RWPE1 (cell line): ENCODE measurements around the gene H3-3A.

ENCODE experiments used
- CTCF ChIA-PET: fragments of 350-600 bp; sonication (Branson Sonifier 250); formaldehyde crosslinking; extraction: SDS; loops from one replicate; lab custom pipeline; 2021; lab: Yijun Ruan, JAX
- POLR2A ChIA-PET: fragments of 400-600 bp; formaldehyde crosslinking; extraction: SDS; loops from one replicate; lab custom pipeline; 2020; ENCODE audit warnings: antibody characterized with exemption; ENCODE audit not compliant: low non-redundant PET; lab: Yijun Ruan, JAX
- DNase-seq: peaks from one replicate; pipeline ENCODE4 v3.0.0; 2012; ENCODE audit warnings: low spot score
- H3K27ac ChIP-seq: fragments of 450-650 bp; 2 replicates; pipeline ENCODE4 v1.5.1; 2017
- TF ChIP-seq, protein P1 (sequence below): fragments of 450-650 bp; conservative IDR thresholded peaks from 2 replicates; pipeline ENCODE4 v1.5.1; 2017; ENCODE audit warnings: low read depth, mild to moderate bottlenecking

H3-3A gene

DNA sequence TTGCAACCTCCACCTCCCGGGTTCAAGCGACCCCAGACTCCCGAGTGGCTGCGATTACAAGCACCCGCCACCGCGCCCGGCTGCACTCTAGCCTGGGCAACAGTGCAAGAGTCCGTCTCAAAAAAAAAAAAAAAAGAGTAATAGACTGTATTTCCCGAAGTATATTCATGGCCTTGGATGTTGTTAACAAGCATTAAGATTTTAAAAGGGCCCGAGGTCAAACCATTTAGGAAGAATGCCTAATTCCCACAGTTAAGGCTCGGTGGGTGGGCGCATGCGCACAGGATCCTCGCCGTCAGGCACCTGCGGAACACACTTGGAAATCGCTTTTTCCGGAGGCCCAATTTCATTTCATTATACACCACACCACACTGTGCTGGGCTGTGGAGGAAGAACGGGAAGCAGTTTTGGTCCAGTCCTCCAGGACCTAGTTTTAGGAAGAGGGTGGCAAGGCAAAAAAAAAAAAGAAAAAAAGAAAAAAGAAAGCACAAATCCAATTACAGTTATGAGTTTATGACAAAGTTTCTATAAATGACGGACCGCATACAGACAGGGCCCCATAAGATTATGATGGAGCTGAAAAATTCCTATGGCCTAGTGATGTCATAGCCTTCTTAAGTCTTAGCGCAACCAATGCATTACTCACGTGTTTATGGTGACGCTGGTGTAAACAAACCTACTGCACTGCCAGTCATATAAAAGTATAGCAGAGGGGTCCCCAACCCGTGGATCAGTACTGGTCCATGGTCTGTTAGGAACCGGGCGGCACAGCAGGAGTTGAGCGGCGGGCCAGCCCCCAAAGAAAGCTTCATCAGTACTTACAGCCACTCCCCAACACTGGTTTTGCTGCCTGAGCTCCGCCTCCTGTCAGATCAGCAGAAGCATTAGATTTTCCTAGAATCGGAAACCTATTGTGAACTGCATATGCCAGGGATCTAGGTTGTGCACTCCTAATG, 38.2 kb downstream of the H3-3A start:
- POLR2A ChIA-PET = no interaction called here
- CTCF ChIA-PET = interaction anchor here (1.4 to 2.6 kb wide), 3 partner anchors 11 to 96 kb away, joined by 3 to 11 read pairs (median 3); no protein-coding TSS in a partner anchor

DNA sequence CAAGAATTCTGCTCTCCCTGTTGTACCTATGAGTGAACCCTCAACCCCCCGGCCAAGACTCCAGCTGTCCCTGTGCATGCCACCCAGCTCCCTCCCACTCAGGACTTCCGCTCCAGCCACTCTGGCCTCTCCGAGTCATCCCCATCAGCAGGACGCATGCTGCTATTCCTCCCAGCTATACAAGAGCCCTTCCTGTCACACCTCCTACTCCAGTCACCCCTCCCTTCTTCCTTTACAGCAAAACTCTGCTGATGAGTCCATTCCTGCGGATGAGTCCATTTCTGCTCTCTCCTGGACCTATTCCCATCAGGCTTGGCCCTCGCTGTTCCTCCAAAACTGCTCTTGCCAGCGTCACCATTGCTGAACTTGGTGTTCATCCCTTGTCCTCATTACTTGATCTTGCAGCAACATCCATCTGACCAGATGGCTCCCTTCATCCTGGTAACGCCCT, 42.2 kb downstream of the H3-3A start:
- TF ChIP-seq, protein P1, sequence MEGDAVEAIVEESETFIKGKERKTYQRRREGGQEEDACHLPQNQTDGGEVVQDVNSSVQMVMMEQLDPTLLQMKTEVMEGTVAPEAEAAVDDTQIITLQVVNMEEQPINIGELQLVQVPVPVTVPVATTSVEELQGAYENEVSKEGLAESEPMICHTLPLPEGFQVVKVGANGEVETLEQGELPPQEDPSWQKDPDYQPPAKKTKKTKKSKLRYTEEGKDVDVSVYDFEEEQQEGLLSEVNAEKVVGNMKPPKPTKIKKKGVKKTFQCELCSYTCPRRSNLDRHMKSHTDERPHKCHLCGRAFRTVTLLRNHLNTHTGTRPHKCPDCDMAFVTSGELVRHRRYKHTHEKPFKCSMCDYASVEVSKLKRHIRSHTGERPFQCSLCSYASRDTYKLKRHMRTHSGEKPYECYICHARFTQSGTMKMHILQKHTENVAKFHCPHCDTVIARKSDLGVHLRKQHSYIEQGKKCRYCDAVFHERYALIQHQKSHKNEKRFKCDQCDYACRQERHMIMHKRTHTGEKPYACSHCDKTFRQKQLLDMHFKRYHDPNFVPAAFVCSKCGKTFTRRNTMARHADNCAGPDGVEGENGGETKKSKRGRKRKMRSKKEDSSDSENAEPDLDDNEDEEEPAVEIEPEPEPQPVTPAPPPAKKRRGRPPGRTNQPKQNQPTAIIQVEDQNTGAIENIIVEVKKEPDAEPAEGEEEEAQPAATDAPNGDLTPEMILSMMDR = no peak
- CTCF ChIA-PET = interaction anchor here (0.8 kb wide), 1 partner anchor 9 kb away, joined by 4 read pairs; no protein-coding TSS in a partner anchor
- no peak overlapping the region for H3K27ac ChIP-seq
- DNase-seq = no peak
- POLR2A ChIA-PET = no interaction called here

More for the DNA sequence above, 38.2 kb downstream of the H3-3A start:
- no peak for DNase-seq
- TF ChIP-seq, protein P1 = no peak
- no peak overlapping the region for H3K27ac ChIP-seq

DNA sequence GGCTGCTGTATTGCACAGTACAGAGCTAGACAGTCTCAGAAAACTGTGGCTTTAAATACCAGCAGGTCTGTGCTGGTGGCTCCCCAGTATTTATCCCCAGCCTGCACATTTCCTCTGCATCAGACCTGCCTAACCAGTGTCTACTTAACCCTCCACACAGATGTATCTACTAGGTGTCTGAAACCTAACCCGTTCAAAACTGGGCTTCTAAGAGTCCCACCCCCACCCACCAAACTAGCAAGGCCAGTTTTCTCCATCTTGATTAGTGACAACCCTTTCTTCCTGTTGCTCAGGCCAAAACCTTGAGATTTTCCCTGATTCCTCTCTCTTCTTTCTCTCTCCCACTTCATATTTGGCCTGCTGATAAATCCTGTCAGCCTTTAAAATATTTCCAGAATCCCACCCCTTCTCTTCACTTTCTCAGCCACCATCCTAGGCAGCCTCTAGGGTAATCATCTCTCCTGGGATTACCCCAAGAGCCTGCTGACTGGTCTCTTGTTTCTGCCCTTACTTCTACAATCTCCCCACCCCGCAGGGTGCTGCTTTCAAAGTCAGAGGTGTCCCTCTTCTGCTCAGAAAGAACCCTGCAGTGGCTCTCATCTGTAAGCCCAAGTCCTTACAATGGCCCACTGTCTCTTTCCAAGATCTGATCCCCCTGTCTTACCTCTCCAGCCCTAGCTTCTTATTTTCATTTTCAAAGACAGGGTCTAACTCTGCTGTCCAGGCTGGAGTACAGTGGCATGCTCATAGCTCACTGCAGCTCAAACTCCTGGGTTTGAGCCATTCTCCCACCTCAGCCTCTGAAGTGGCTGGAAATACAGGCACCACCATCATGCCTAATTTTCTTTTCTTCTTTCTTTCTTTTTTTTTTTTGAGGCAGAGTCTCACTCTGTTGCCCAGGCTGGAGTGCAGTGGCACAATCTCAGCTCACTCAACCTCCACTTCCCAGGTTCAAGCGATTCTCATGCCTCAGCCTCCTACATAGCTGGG, 45.2 kb downstream of the H3-3A start:
- no peak overlapping the region for H3K27ac ChIP-seq
- DNase-seq = no peak
- TF ChIP-seq, protein P1 = no peak
- ChIA-PET POLR2A (interaction anchor here (0.7 kb wide), 1 partner anchor 20 kb away, joined by 4 read pairs; no protein-coding TSS in a partner anchor), CTCF (interaction anchor here (0.5 to 3.7 kb wide), 7 partner anchors 13 to 788 kb away, joined by 3 to 29 read pairs (median 4); no protein-coding TSS in a partner anchor)

DNA sequence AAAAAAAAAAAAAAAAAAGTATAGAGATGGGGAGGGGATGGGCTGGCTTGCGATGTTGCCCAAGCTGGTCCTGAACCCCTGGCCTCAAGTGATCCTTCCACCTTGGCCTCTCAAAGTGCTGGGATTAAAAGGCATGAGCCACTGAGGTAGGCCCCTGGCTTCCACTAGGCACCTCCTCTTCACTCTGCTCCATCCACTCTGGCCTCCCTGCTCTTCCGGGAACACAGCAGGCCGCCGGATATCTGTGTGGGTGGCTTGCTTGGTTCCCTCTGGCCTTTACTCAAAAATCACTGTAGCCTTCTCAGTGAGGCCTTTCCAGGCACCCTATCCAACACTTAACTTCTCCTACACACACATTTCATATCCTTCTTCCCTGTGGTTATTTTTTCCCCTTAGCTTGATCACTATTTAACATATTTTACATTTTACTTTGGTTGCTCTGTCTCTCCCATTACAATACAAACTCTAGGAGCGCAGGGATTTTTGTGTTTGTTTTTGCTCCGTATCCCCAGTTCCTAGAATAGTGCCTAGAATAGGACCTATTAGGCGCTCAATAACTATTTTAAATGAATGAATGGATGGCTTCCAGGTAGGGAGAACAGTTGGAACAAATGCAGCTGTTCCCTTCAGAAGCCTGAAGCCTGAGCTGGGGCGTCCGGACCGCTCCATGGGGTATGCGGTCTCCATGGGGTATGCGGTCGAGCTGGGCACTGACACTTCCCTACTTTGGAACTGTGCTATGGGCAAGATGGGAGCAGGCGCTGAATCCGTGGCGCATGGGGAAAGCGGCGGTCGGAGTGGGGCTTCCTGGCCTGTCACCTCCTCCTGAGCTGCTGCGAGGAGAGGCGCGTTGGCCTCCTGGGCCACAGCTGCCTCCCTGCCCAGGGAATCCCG, 46.7 kb downstream of the H3-3A start:
- CTCF ChIA-PET = interaction anchor here (0.6 to 3.7 kb wide), 12 partner anchors 11 to 353 kb away, joined by 3 to 29 read pairs (median 4); no protein-coding TSS in a partner anchor
- POLR2A ChIA-PET = interaction anchor here (1.2 kb wide), 1 partner anchor 44 kb away, joined by 3 read pairs; no protein-coding TSS in a partner anchor
- H3K27ac ChIP-seq = peak overlapping the region; percentile 97
- TF ChIP-seq, protein P1 = no peak
- DNase-seq = no peak

DNA sequence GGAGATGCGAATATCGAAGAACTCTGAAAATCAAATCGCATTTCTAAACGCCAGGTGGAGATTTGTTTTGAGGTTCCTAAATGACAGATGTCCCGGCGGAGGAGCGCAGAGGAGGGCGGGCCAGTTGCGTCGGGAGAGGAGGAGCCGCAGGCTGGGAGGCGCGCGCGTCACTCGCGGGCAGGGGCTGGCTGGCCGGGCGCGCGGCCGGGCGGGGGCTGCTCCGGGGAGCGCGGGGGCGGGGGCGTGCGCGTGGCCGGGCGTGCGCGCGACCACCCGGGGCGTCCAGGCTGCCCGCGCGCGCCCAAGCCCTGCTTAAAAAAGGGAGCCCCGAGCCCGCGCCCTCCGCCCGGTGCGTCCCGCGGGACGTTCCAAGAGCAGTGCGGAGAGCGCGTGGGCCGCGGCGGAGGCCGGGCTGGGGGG, 47.3 kb downstream of the H3-3A start:
- POLR2A ChIA-PET = interaction anchor here (1.2 kb wide), 1 partner anchor 45 kb away, joined by 3 read pairs; no protein-coding TSS in a partner anchor
- peak overlapping the region; percentile 97 for H3K27ac ChIP-seq

More for the DNA sequence above, 47.3 kb downstream of the H3-3A start:
- peak; percentile 97 for DNase-seq
- TF ChIP-seq, protein P1 = 0 out of 2 replicates have a peak, but pooled peaks have one; percentile 9
- CTCF ChIA-PET = interaction anchor here (0.7 to 3.7 kb wide), 7 partner anchors 11 to 629 kb away, joined by 3 to 29 read pairs (median 4); no protein-coding TSS in a partner anchor
